Measurements from ENCODE around the gene PTGDR.

Gene PTGDR

GRCh38 chr14:52313462-52313861 is 46.0 kb downstream of the PTGDR start:
- no peak for FAIRE-seq

DNA sequence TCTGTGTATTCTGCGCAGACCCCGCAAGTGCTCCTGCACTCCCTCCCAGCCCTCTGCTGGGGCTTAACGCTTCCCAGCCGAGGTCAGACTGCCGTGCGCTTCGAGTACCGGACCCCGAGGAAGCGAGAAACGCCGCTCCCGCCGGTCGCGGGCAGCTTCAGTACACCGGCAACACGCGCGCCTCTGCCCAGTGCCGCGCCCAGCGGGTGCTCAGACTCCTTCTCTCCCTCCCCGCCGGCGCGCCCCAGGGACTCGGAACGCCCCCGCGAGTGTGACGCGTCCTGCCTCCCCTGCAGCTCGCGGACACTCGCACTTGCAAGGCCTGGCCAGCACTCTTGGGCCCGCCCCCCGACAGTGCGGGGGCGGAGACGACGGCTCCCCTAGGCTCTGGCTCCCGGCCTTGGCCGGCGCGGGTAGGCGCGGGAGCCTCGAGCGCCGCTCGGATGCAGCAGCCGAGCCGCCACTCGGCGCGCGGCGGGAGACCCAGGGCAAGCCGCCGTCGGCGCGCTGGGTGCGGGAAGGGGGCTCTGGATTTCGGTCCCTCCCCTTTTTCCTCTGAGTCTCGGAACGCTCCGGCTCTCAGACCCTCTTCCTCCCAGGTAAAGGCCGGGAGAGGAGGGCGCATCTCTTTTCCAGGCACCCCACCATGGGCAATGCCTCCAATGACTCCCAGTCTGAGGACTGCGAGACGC is 46.6 kb downstream of the PTGDR start, which contains the start of gene PTGER2:
Gene PTGER2 (plus strand): TSS at position 410 of the 692 bp plus-strand sequence. CDS start 237 bp downstream, at position 647.
- no peak for FAIRE-seq

- FAIRE-seq: no peak
Observed at GRCh38 chr14:52314595-52315354, 47.3 kb downstream of the PTGDR start.

GRCh38 chr14:52315355-52315718 is 47.8 kb downstream of the PTGDR start:
- FAIRE-seq: no peak

DNA sequence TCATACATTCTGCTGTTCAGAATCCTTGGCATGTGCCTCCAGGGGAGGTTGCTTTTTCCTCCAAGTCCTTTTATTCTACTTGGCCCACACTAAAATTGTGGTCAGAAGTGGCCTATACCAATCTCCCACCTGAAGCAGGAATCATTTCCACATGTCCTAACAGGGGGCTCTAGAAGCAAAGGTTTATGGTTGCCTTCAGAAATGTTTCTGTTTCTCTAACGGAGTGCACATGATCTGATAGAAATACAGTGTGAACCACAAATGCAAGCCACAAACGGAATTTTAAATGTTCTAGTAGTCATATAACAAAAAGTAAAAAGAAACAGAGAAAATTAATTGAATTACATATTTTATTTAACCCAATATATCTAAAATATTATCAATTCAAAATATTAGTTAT is 50.6 kb downstream of the PTGDR start:
- FAIRE-seq: no peak

GRCh38 chr14:52318826-52319645 is 51.5 kb downstream of the PTGDR start:
- no peak for FAIRE-seq

GRCh38 chr14:52319919-52320318 is 52.4 kb downstream of the PTGDR start:
- no peak for FAIRE-seq

- FAIRE-seq: no peak
Observed at GRCh38 chr14:52325126-52325525, 57.6 kb downstream of the PTGDR start.

DNA sequence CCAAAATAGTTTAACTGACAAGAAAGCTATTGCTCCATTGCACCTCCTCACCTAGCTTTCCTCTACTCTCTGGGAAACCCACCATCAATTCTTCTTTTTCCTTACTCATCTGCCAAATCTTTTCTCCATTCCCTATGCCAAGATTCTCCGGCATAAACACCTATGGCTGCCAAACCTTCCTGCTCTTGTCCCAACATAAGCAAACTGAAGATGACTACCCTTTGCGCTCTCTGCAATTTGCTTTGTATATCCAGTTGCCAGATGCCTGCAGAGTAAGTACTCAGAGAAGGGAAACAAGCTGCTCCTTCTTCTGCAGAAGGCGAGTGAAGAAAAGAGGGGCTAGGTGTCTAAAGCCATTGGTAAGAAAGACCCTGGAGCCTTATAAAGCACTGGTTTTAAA is 58.1 kb downstream of the PTGDR start:
- FAIRE-seq: no peak
